Glutamatergic neuron (in vitro differentiated cells): ENCODE results near the gene ASB10. TPM values are rescaled to one million over a fixed set of nuclear protein-coding genes. Genes with fewer than 3 reads are reported as not detected.

Source experiments
- DNase-seq: peaks from one replicate; pipeline ENCODE4 v3.0.0; 2022
- H3K27ac Mint-ChIP-seq: one replicate; pipeline ENCODE4 v1.8.0; 2020; ENCODE audit warnings: mild to moderate bottlenecking, mixed read lengths, inconsistent platforms; ENCODE audit not compliant: unreplicated experiment
- H3K27me3 Mint-ChIP-seq: one replicate; pipeline ENCODE4 v1.8.0; 2020; ENCODE audit warnings: mild to moderate bottlenecking, moderate library complexity, mixed read lengths, inconsistent platforms; ENCODE audit not compliant: unreplicated experiment
- H3K36me3 Mint-ChIP-seq: one replicate; pipeline ENCODE4 v1.8.0; 2020; ENCODE audit warnings: mild to moderate bottlenecking, mixed read lengths, inconsistent platforms; ENCODE audit not compliant: unreplicated experiment
- H3K4me1 Mint-ChIP-seq: one replicate; pipeline ENCODE4 v1.8.0; 2020; ENCODE audit warnings: mild to moderate bottlenecking, low read depth, mixed read lengths, inconsistent platforms; ENCODE audit not compliant: unreplicated experiment
- H3K4me3 Mint-ChIP-seq: one replicate; pipeline ENCODE4 v1.8.0; 2020; ENCODE audit warnings: mild to moderate bottlenecking, mixed read lengths, inconsistent platforms; ENCODE audit not compliant: unreplicated experiment
- H3K9me3 Mint-ChIP-seq: one replicate; pipeline ENCODE4 v1.8.0; 2020; ENCODE audit warnings: mild to moderate bottlenecking, moderate library complexity, mixed read lengths, inconsistent platforms; ENCODE audit not compliant: unreplicated experiment
- CTCF ChIP-seq: fragments of 200-600 bp; sonication (generic); IDR thresholded peaks from one replicate; pipeline ENCODE4 v1.5.0; 2021; ENCODE audit not compliant: partially characterized antibody, unreplicated experiment
- total RNA-seq: library from RNA; stranded (reverse); fragmentation: NEBNext Ultra II Directional; extraction: Animal tissue kit (Norgen Biotek cat#: 25700); gene quantifications from one replicate; pipeline ENCODE4 v1.2.1, GENCODE V29; 2021; ENCODE audit not compliant: unreplicated experiment

Gene ASB10
- total RNA-seq, 1 donor from 2014 or later: not detected

- no peak for TF ChIP-seq CTCF
- Mint-ChIP-seq H3K27ac (no peak overlapping the region), H3K4me1 (peaks cover 9% of the 10 kb centered on the region), H3K36me3 (no peaks in the 10 kb centered on the region), H3K27me3 (peaks cover 7% of the 10 kb centered on the region), H3K9me3 (no peaks in the 10 kb centered on the region), H3K4me3 (no peak overlapping the region)
- no peak for DNase-seq
Measured at GRCh38 chr7:151207315-151207714, 20.3 kb upstream of the ASB10 start.

- Mint-ChIP-seq H3K4me1 (peaks cover 5% of the 10 kb centered on the region), H3K27me3 (peaks cover 7% of the 10 kb centered on the region), H3K9me3 (no peaks in the 10 kb centered on the region)
Measured at GRCh38 chr7:151206914-151207313, 19.9 kb upstream of the ASB10 start.

GRCh38 chr7:151205730-151206129 lies 18.7 kb upstream of the ASB10 start:
- Mint-ChIP-seq H3K4me3 (no peak overlapping the region), H3K4me1 (peaks cover 2% of the 10 kb centered on the region), H3K9me3 (peaks cover 4% of the 10 kb centered on the region), H3K27ac (no peak overlapping the region), H3K27me3 (peaks cover 11% of the 10 kb centered on the region), H3K36me3 (no peaks in the 10 kb centered on the region)
- DNase-seq: no peak
- TF ChIP-seq CTCF: no peak

More at GRCh38 chr7:151206914-151207313, 19.9 kb upstream of the ASB10 start:
- no peak for DNase-seq
- TF ChIP-seq CTCF: no peak
- Mint-ChIP-seq H3K4me3 (no peak overlapping the region), H3K36me3 (no peaks in the 10 kb centered on the region), H3K27ac (no peak overlapping the region)

- no peaks in the 10 kb centered on the region for H3K36me3 Mint-ChIP-seq
- no peak for DNase-seq
- no peak overlapping the region for H3K27ac Mint-ChIP-seq
- TF ChIP-seq CTCF: no peak
- H3K27me3 Mint-ChIP-seq: peaks cover 9% of the 10 kb centered on the region
- H3K4me3 Mint-ChIP-seq: no peak overlapping the region
- peaks cover 4% of the 10 kb centered on the region for H3K9me3 Mint-ChIP-seq
- peaks cover 2% of the 10 kb centered on the region for H3K4me1 Mint-ChIP-seq
Measured at GRCh38 chr7:151204383-151205032, 17.5 kb upstream of the ASB10 start.

GRCh38 chr7:151202836-151203235 lies 15.8 kb upstream of the ASB10 start:
- Mint-ChIP-seq H3K36me3 (no peaks in the 10 kb centered on the region), H3K27ac (no peak overlapping the region), H3K4me1 (peaks cover 2% of the 10 kb centered on the region), H3K27me3 (peaks cover 8% of the 10 kb centered on the region), H3K4me3 (no peak overlapping the region), H3K9me3 (peaks cover 6% of the 10 kb centered on the region)
- TF ChIP-seq CTCF: no peak
- DNase-seq: no peak
